ENCODE results near the gene CHST10. TPM values are rescaled to one million over a fixed set of nuclear protein-coding genes. Genes with fewer than 3 reads are reported as not detected.

The CHST10 gene
- total and polyA plus RNA-seq, 10 donors = 4.0 to 9.7 (median 6.2) TPM

- Histone ChIP-seq H3K36me3 (peaks cover 0 to 43% (median 18%) of the 10 kb centered on the region in 6 donors), H3K27me3 (replicated peaks in 1 of 7) (no peaks in the 10 kb centered on the region), H3K4me3 (no peak overlapping the region), H3K27ac (no peak overlapping the region), H3K9me3 (no peaks in the 10 kb centered on the region), H3K4me1 (no peaks in the 10 kb centered on the region)
- WGBS, 5 donors = 93 to 97% (median 94%) methylated on average over 2 of the region's 2 CpGs
- intact Hi-C loops (cut with DNase I; ENCODE audit: low total_unique reads) = no loop called here
- no peak for DNase-seq
- TF ChIP-seq POLR2A (IDR thresholded peaks at IDR 0.05) (no peak), POLR2AphosphoS5 (IDR thresholded peaks at IDR 0.05) (no peak), CTCF (IDR thresholded peaks at IDR 0.05 in 8 of 11, conservative IDR thresholded peaks at IDR 0.05 in 3 of 11) (no peak)
Observed at GRCh38 chr2:100408104-100408503, 9.4 kb downstream of the CHST10 start.

GRCh38 chr2:100407563-100407962 is 9.9 kb downstream of the CHST10 start:
- Histone ChIP-seq H3K4me3 (no peak overlapping the region), H3K9me3 (no peaks in the 10 kb centered on the region), H3K36me3 (peaks cover 0 to 48% (median 18%) of the 10 kb centered on the region in 6 donors), H3K4me1 (no peaks in the 10 kb centered on the region), H3K27ac (no peak overlapping the region), H3K27me3 (replicated peaks in 1 of 7) (no peaks in the 10 kb centered on the region)
- TF ChIP-seq POLR2A (IDR thresholded peaks at IDR 0.05) (no peak), POLR2AphosphoS5 (IDR thresholded peaks at IDR 0.05) (no peak), CTCF (IDR thresholded peaks at IDR 0.05 in 8 of 11, conservative IDR thresholded peaks at IDR 0.05 in 3 of 11) (no peak)
- intact Hi-C loops (cut with DNase I; ENCODE audit: low total_unique reads) = no loop called here
- 91 to 100% (median 93%) methylated on average over 6 of the region's 6 CpGs for WGBS, 5 donors
- no peak for DNase-seq

- H3K9me3 ChIP-seq = no peaks in the 10 kb centered on the region
- TF ChIP-seq POLR2A (IDR thresholded peaks at IDR 0.05) (no peak), POLR2AphosphoS5 (IDR thresholded peaks at IDR 0.05) (no peak), CTCF (IDR thresholded peaks at IDR 0.05 in 8 of 11, conservative IDR thresholded peaks at IDR 0.05 in 3 of 11) (no peak)
- H3K36me3 ChIP-seq = peaks cover 0 to 53% (median 19%) of the 10 kb centered on the region in 6 donors
- no peak overlapping the region for H3K27ac ChIP-seq
- WGBS, 5 donors = 86 to 96% (median 91%) methylated on average over 6 of the region's 6 CpGs
- H3K27me3 ChIP-seq (replicated peaks in 1 of 7) = no peaks in the 10 kb centered on the region
- no peaks in the 10 kb centered on the region for H3K4me1 ChIP-seq
- H3K4me3 ChIP-seq = no peak overlapping the region
- intact Hi-C loops (cut with DNase I; ENCODE audit: low total_unique reads) = no loop called here
- no peak for DNase-seq
Observed at GRCh38 chr2:100407073-100407472, 10.4 kb downstream of the CHST10 start.

- Histone ChIP-seq H3K27ac (no peak overlapping the region), H3K4me3 (no peak overlapping the region), H3K27me3 (replicated peaks in 1 of 7) (no peaks in the 10 kb centered on the region), H3K4me1 (no peaks in the 10 kb centered on the region), H3K36me3 (peaks cover 0 to 62% (median 23%) of the 10 kb centered on the region in 6 donors), H3K9me3 (no peaks in the 10 kb centered on the region)
- 95 to 100% (median 96%) methylated on average over 1 to 5 of the region's 5 CpGs for WGBS, 5 donors
- TF ChIP-seq POLR2A (IDR thresholded peaks at IDR 0.05) = no peak
- TF ChIP-seq POLR2AphosphoS5 (IDR thresholded peaks at IDR 0.05) = no peak
- TF ChIP-seq CTCF (IDR thresholded peaks at IDR 0.05 in 8 of 11, conservative IDR thresholded peaks at IDR 0.05 in 3 of 11) = no peak
- intact Hi-C loops (cut with DNase I; ENCODE audit: low total_unique reads) = no loop called here
- DNase-seq = no peak
Observed at GRCh38 chr2:100406120-100406508, 11.4 kb downstream of the CHST10 start.

Data from spleen (tissue), 11 donors.